ENCODE results near the gene GSAP. TPM values are rescaled to one million over a fixed set of nuclear protein-coding genes. Genes with fewer than 3 reads are reported as not detected.
A peak's percentile ranks its signal among the peaks of the same experiment; 100 is the strongest.

The GSAP gene
- total RNA-seq, 6 experiments from 2014 or later = 14.1 to 34.6 (median 26.5) TPM

- Histone ChIP-seq H3K27me3 (no peaks in the 10 kb centered on the region), H3K36me3 (peaks cover 0 to 4% (median 0%) of the 10 kb centered on the region in 4 donors), H3K4me1 (no peaks in the 10 kb centered on the region), H3K9me3 (no peaks in the 10 kb centered on the region), H3K4me3 (no peak overlapping the region), H3K27ac (no peak overlapping the region)
- intact Hi-C loops (cut with DNase I) = no loop called here
- no peak for DNase-seq
- TF ChIP-seq POLR2A (IDR thresholded peaks at IDR 0.05) (no peak), CTCF (IDR thresholded peaks at IDR 0.05) (no peak)
- WGBS (ENCODE audit: insufficient coverage, low coverage, low lambda C conversion rate, missing lambda C conversion rate) = 39% methylated on average over 4 of the region's 4 CpGs
- no peak for ATAC-seq
Measured at GRCh38 chr7:77352665-77353406, 63.3 kb downstream of the GSAP start.

GRCh38 chr7:77351539-77352004 lies 64.6 kb downstream of the GSAP start:
- intact Hi-C loops (cut with DNase I) = no loop called here
- Histone ChIP-seq H3K27ac (no peak overlapping the region), H3K9me3 (no peaks in the 10 kb centered on the region), H3K4me3 (no peak overlapping the region), H3K36me3 (peaks cover 0 to 4% (median 0%) of the 10 kb centered on the region in 4 donors), H3K27me3 (no peaks in the 10 kb centered on the region), H3K4me1 (no peaks in the 10 kb centered on the region)
- 37% methylated on average over 5 of the region's 5 CpGs for WGBS (ENCODE audit: insufficient coverage, low coverage, low lambda C conversion rate, missing lambda C conversion rate)
- ATAC-seq (peak; percentile 67 to 81 (median 76)), DNase-seq (peak in 1 of 3 donors; percentile 52)
- no peak for TF ChIP-seq POLR2A (IDR thresholded peaks at IDR 0.05)
- TF ChIP-seq CTCF (IDR thresholded peaks at IDR 0.05) = no peak

GRCh38 chr7:77349141-77349540 lies 67.0 kb downstream of the GSAP start:
- ATAC-seq = no peak
- Histone ChIP-seq H3K9me3 (no peaks in the 10 kb centered on the region), H3K36me3 (peaks cover 0 to 3% (median 0%) of the 10 kb centered on the region in 4 donors), H3K4me3 (no peak overlapping the region), H3K4me1 (no peaks in the 10 kb centered on the region), H3K27me3 (no peaks in the 10 kb centered on the region), H3K27ac (no peak overlapping the region)
- DNase-seq = no peak
- no peak for TF ChIP-seq CTCF (IDR thresholded peaks at IDR 0.05)
- TF ChIP-seq POLR2A (IDR thresholded peaks at IDR 0.05) = no peak
- intact Hi-C loops (cut with DNase I) = no loop called here

GRCh38 chr7:77348371-77348813 lies 67.8 kb downstream of the GSAP start:
- Histone ChIP-seq H3K4me1 (no peaks in the 10 kb centered on the region), H3K27me3 (no peaks in the 10 kb centered on the region), H3K9me3 (no peaks in the 10 kb centered on the region), H3K27ac (no peak overlapping the region), H3K4me3 (no peak overlapping the region), H3K36me3 (no peaks in the 10 kb centered on the region)
- 71% methylated on average over 3 of the region's 3 CpGs for WGBS (ENCODE audit: insufficient coverage, low coverage, low lambda C conversion rate, missing lambda C conversion rate)
- DNase-seq (no peak), ATAC-seq (peak in 2 of 4 donors; percentile 22 to 47)
- no peak for TF ChIP-seq POLR2A (IDR thresholded peaks at IDR 0.05)
- no peak for TF ChIP-seq CTCF (IDR thresholded peaks at IDR 0.05)
- intact Hi-C loops (cut with DNase I) = no loop called here

Measured in right lobe of liver (tissue), 6 donors.